GM23248 (cell line): Measurements from ENCODE around the gene GPS1. TPM values are rescaled to one million over a fixed set of nuclear protein-coding genes. Genes with fewer than 3 reads are reported as not detected.

Source experiments
- DNase-seq: peaks from one replicate; pipeline ENCODE4 v3.0.0-alpha.2; 2015
- H2AFZ ChIP-seq: fragments of 200-600 bp; sonication (generic); 2 replicates; pipeline ENCODE4 v1.6.1; 2016; ENCODE audit warnings: antibody characterized with exemption
- H3F3A ChIP-seq: fragments of 200-600 bp; sonication (generic); 2 replicates; pipeline ENCODE4 v1.6.1; 2016; ENCODE audit warnings: mild to moderate bottlenecking, antibody characterized with exemption, mixed run types; ENCODE audit not compliant: insufficient read depth
- H3K27ac ChIP-seq: fragments of 200-600 bp; sonication (generic); 2 replicates; pipeline ENCODE4 v1.5.1; 2016; ENCODE audit warnings: mild to moderate bottlenecking
- H3K27me3 ChIP-seq: fragments of 200-600 bp; sonication (generic); replicated peaks from 2 replicates; pipeline ENCODE4 v1.6.1; 2016; ENCODE audit warnings: mild to moderate bottlenecking; ENCODE audit not compliant: insufficient read depth
- H3K36me3 ChIP-seq: fragments of 200-600 bp; sonication (generic); 2 replicates; pipeline ENCODE4 v1.6.1; 2016; ENCODE audit warnings: low read depth, mild to moderate bottlenecking
- H3K4me1 ChIP-seq: fragments of 200-600 bp; sonication (generic); 2 replicates; pipeline ENCODE4 v1.6.1; 2016; ENCODE audit warnings: mild to moderate bottlenecking; ENCODE audit not compliant: insufficient read depth
- H3K4me2 ChIP-seq: fragments of 200-600 bp; sonication (generic); one replicate; pipeline ENCODE4 v1.6.1; 2016; ENCODE audit warnings: mild to moderate bottlenecking; ENCODE audit not compliant: unreplicated experiment
- H3K4me3 ChIP-seq: fragments of 200-600 bp; sonication (generic); 2 replicates; pipeline ENCODE4 v1.5.1; 2016; ENCODE audit warnings: mild to moderate bottlenecking
- H3K79me2 ChIP-seq: fragments of 200-600 bp; sonication (generic); 2 replicates; pipeline ENCODE4 v1.6.1; 2016; ENCODE audit warnings: mild to moderate bottlenecking; ENCODE audit not compliant: insufficient read depth
- H3K9ac ChIP-seq: fragments of 200-600 bp; sonication (generic); 2 replicates; pipeline ENCODE4 v1.6.1; 2016; ENCODE audit warnings: mild to moderate bottlenecking
- H3K9me2 ChIP-seq: fragments of 200-600 bp; sonication (generic); 2 replicates; pipeline ENCODE4 v1.6.1; 2016; ENCODE audit warnings: mixed run types, mild to moderate bottlenecking, moderate library complexity; ENCODE audit not compliant: insufficient read depth
- H3K9me3 ChIP-seq: fragments of 200-600 bp; sonication (generic); one replicate; pipeline ENCODE4 v1.6.1; 2017; ENCODE audit warnings: low read depth
- H4K20me1 ChIP-seq: fragments of 200-600 bp; sonication (generic); 2 replicates; pipeline ENCODE4 v1.6.0; 2016; ENCODE audit not compliant: insufficient read depth
- EZH2 ChIP-seq: fragments of 200-600 bp; sonication (generic); IDR thresholded peaks from 2 replicates; pipeline ENCODE4 v1.6.1; 2018; ENCODE audit warnings: antibody characterized with exemption, mild to moderate bottlenecking; ENCODE audit not compliant: insufficient read depth, poor library complexity, severe bottlenecking
- EZH2phosphoT487 ChIP-seq: fragments of 200-600 bp; sonication (generic); IDR thresholded peaks from 2 replicates; pipeline ENCODE4 v1.6.1; 2018; ENCODE audit warnings: antibody characterized with exemption, moderate library complexity, mild to moderate bottlenecking, low read depth; ENCODE audit not compliant: insufficient read depth
- WGBS, 2 experiments: methylation state at CpG; one replicate each; pipeline ENCODE4 v1.1.6; 2015 to 2017; ENCODE audit warnings: low lambda C conversion rate in 2 of 2, low coverage in 1 of 2; ENCODE audit errors: missing lambda C conversion rate in 2 of 2; 5-methylcytosine and 5-hydroxymethylcytosine counted together
- in situ Hi-C: fragments of 300-500 bp; cut with MboI; formaldehyde crosslinking; loops from 2 replicates; pipeline ENCODE4 v1.15.0; 2020
- polyA plus RNA-seq: library from polyadenylated mRNA; unstranded; fragments of >200 nt; fragmentation: Nextera tagmentation; extraction: Ambion mirVana; gene quantifications from 2 replicates; pipeline ENCODE4 v1.2.1, GENCODE V29; 2016
- total RNA-seq: library from RNA; depleted of rRNA; stranded (reverse); fragments of >200 nt; shearing (Covaris generic); gene quantifications from 2 replicates; pipeline ENCODE4 v1.2.3, GENCODE V29; 2014

Gene GPS1
- total and polyA plus RNA-seq, 2 experiments from 2014 or later = 104 to 130 TPM

DNA sequence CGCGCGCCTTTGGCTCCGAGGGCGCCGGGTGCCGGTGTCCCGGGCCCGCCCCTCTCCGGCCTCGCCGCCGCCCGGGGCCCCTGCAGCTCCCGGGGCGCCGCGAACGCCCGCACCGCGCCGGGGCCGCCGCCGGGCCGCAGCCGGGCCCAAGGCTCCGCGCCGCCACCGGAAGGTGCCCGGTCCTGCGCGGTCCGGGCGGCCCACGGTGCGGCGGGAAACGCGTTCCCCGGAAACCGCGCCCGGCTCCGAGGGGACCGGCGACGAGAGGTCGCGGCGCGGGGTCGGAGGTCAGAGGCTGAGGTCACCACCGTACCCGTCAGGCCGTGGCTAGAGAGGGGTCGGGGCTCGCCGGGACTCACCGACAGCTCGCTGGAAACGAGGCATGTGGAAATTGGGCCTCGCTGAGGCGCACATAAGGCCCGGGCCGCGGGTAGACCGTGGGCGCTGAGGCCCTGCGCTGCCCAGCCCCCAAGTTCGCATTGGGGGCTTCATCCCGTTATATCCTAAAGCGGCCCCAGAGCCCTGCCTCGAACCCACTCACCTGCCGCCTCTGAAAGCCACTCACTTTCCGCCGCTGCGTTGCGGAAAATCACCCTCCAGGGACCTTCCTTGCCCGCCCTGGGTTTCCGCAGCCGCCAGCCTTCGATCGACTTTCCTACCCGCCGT, 14.1 kb downstream of the GPS1 start, which contains the start of gene DUS1L:
Gene DUS1L (minus strand): TSS at position 167 of the 666 bp plus-strand sequence. CDS start 745 bp downstream, outside the sequence.
- no peak for TF ChIP-seq EZH2phosphoT487
- no peak for TF ChIP-seq EZH2
- H3K4me3 ChIP-seq = peak within 1 kb of the TSS; percentile 96
- peak within 1 kb of the TSS; percentile 85 for H3K4me2 ChIP-seq
- in situ Hi-C loops = no loop called here
- H3K9ac ChIP-seq = peak within 1 kb of the TSS; percentile 89
- 8 to 12% methylated on average over 69 to 86 of the region's 88 CpGs for WGBS, 2 experiments
- H3K27ac ChIP-seq = peak within 1 kb of the TSS; percentile 25
- no peaks in the 10 kb centered on the region for H3K27me3 ChIP-seq
- H3K9me2 ChIP-seq = no peaks in the 10 kb centered on the region
- H3K79me2 ChIP-seq = peaks cover 38% of the 10 kb centered on the region
- H3K9me3 ChIP-seq = no peaks in the 10 kb centered on the region
- H2AFZ ChIP-seq = peak within 1 kb of the TSS; percentile 98
- H3K4me1 ChIP-seq = peaks cover 3% of the 10 kb centered on the region; the same call in 1 of the 2 replicates
- DNase-seq = peak; percentile 77
- no peaks in the 10 kb centered on the region for H3F3A ChIP-seq
- no peaks in the 10 kb centered on the region for H3K36me3 ChIP-seq
- no peaks in the 10 kb centered on the region for H4K20me1 ChIP-seq

GRCh38 chr17:82070611-82071010, 18.9 kb downstream of the GPS1 start:
- Histone ChIP-seq H3K9ac (no peak overlapping the region), H2AFZ (no peak overlapping the region), H3K4me1 (no peaks in the 10 kb centered on the region), H3K9me2 (no peaks in the 10 kb centered on the region), H3K4me2 (no peak overlapping the region), H3K36me3 (no peaks in the 10 kb centered on the region), H3K27me3 (no peaks in the 10 kb centered on the region), H3K4me3 (no peak overlapping the region), H3F3A (no peaks in the 10 kb centered on the region), H3K27ac (no peak overlapping the region), H3K9me3 (no peaks in the 10 kb centered on the region), H4K20me1 (no peaks in the 10 kb centered on the region), H3K79me2 (peaks cover 9% of the 10 kb centered on the region)
- no peak for DNase-seq
- in situ Hi-C loops = no loop called here
- TF ChIP-seq EZH2phosphoT487 (no peak), EZH2 (no peak)

GRCh38 chr17:82072827-82073226, 21.1 kb downstream of the GPS1 start:
- Histone ChIP-seq H3K36me3 (no peaks in the 10 kb centered on the region), H3K9ac (no peak overlapping the region), H2AFZ (no peak overlapping the region), H3F3A (peaks cover 4% of the 10 kb centered on the region; the same call in 1 of the 2 replicates), H3K4me3 (no peak overlapping the region), H3K27me3 (no peaks in the 10 kb centered on the region), H3K4me2 (no peak overlapping the region), H3K79me2 (no peaks in the 10 kb centered on the region), H3K4me1 (no peaks in the 10 kb centered on the region), H3K9me2 (no peaks in the 10 kb centered on the region), H3K9me3 (no peaks in the 10 kb centered on the region), H4K20me1 (no peaks in the 10 kb centered on the region), H3K27ac (no peak overlapping the region)
- TF ChIP-seq EZH2phosphoT487 (no peak), EZH2 (no peak)
- in situ Hi-C loops = no loop called here
- DNase-seq = no peak
- WGBS, 2 experiments = 81 to 91% methylated on average over 6 of the region's 6 CpGs

GRCh38 chr17:82073446-82073845, 21.7 kb downstream of the GPS1 start:
- TF ChIP-seq EZH2 (no peak), EZH2phosphoT487 (no peak)

More at GRCh38 chr17:82073446-82073845, 21.7 kb downstream of the GPS1 start:
- H3K4me3 ChIP-seq = no peak overlapping the region
- H3K27me3 ChIP-seq = no peaks in the 10 kb centered on the region
- no peaks in the 10 kb centered on the region for H3K9me3 ChIP-seq
- no peak overlapping the region for H3K4me2 ChIP-seq
- no peaks in the 10 kb centered on the region for H3K36me3 ChIP-seq
- H3K4me1 ChIP-seq = no peaks in the 10 kb centered on the region
- H3K79me2 ChIP-seq = no peaks in the 10 kb centered on the region
- peaks cover 4% of the 10 kb centered on the region; the same call in 1 of the 2 replicates for H3F3A ChIP-seq
- no peak overlapping the region for H3K27ac ChIP-seq
- no peak overlapping the region for H2AFZ ChIP-seq
- 70 to 78% methylated on average over 9 of the region's 9 CpGs for WGBS, 2 experiments
- H3K9me2 ChIP-seq = no peaks in the 10 kb centered on the region
- in situ Hi-C loops = no loop called here
- no peaks in the 10 kb centered on the region for H4K20me1 ChIP-seq
- H3K9ac ChIP-seq = no peak overlapping the region
- DNase-seq = no peak
